ENCODE data around the gene CDKL2. TPM values are rescaled to one million over a fixed set of nuclear protein-coding genes. Genes with fewer than 3 reads are reported as not detected.
"Not testable (repeated sequence)": the region's sequence is repeated elsewhere in the genome, so short reads cannot be mapped to it uniquely, and the experiment has no call there.

The CDKL2 gene
- total RNA-seq, 1 donor from 2014 or later = 4.1 TPM

DNA sequence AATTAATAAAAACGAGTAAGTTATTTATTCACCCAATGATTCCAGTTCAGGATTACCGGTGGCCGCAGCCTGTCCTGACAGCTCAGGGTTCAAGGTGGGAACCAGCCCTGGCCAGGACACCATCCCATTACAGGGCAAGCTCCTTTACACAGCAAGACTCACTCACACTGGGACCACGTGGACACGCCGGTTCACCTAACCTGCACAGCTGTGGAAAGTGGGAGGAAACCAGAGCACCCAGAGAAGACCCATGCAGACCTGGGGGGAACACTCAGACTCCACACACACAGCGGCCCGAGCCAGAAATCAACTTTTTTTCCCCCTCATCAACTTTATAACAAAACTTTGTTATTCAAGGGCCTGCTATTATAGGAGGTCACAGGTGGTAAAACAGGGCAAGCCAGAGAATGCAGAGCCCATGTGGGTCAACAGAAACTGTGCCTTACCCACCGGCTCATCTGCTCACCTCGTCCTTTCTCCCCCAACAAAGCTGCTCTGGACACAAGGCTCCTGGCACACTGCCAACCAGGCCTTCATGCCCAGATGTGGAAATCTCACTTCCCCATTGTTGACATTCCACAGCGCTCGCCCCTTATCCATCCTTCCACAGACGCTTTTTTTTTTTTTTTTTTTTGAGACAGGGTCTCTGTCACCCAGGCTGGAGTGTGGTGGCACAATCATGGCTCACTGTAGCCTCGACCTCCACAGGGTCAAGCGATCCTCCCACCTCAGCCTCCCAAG, 82.5 kb downstream of the CDKL2 start:
- H3K27me3 ChIP-seq (ENCODE audit: control insufficient read depth, insufficient read depth, low read length) = no peaks in the 10 kb centered on the region
- H3K36me3 ChIP-seq (ENCODE audit: control insufficient read depth, insufficient read depth, low read length) = no peaks in the 10 kb centered on the region
- DNase-seq (ENCODE audit: low read depth) = no peak
- H3K4me3 ChIP-seq (ENCODE audit: low read depth, low read length) = no peak overlapping the region
- TF ChIP-seq, protein P1, sequence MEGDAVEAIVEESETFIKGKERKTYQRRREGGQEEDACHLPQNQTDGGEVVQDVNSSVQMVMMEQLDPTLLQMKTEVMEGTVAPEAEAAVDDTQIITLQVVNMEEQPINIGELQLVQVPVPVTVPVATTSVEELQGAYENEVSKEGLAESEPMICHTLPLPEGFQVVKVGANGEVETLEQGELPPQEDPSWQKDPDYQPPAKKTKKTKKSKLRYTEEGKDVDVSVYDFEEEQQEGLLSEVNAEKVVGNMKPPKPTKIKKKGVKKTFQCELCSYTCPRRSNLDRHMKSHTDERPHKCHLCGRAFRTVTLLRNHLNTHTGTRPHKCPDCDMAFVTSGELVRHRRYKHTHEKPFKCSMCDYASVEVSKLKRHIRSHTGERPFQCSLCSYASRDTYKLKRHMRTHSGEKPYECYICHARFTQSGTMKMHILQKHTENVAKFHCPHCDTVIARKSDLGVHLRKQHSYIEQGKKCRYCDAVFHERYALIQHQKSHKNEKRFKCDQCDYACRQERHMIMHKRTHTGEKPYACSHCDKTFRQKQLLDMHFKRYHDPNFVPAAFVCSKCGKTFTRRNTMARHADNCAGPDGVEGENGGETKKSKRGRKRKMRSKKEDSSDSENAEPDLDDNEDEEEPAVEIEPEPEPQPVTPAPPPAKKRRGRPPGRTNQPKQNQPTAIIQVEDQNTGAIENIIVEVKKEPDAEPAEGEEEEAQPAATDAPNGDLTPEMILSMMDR (IDR thresholded peaks at IDR 0.05; ENCODE audit: insufficient read depth, low read length, poor library complexity, severe bottlenecking) = no peak

DNA sequence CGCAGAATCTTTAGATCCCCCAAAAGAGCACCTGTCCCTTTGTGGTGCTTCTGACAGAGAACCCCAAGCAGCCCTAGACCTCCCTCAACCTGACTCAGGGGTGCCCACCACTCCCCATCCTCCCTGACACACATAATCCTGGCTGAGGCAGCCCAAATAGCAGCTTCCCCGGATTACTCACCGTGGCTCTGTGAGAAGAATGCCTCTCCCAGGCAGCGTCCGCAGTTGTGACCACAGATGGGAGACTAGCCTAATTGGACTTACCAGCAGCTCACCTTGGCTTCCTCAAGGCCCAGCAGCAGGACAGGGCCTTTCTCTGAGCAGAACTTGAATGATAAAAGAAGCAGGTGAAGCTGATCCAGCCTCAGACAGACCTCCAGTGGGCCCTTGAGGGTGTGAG, 84.8 kb downstream of the CDKL2 start:
- H3K4me3 ChIP-seq (ENCODE audit: low read depth, low read length) = no peak overlapping the region
- TF ChIP-seq, protein P1 (IDR thresholded peaks at IDR 0.05; ENCODE audit: insufficient read depth, low read length, poor library complexity, severe bottlenecking) = no peak
- DNase-seq (ENCODE audit: low read depth) = no peak
- H3K36me3 ChIP-seq (ENCODE audit: control insufficient read depth, insufficient read depth, low read length) = no peaks in the 10 kb centered on the region
- H3K27me3 ChIP-seq (ENCODE audit: control insufficient read depth, insufficient read depth, low read length) = no peaks in the 10 kb centered on the region

DNA sequence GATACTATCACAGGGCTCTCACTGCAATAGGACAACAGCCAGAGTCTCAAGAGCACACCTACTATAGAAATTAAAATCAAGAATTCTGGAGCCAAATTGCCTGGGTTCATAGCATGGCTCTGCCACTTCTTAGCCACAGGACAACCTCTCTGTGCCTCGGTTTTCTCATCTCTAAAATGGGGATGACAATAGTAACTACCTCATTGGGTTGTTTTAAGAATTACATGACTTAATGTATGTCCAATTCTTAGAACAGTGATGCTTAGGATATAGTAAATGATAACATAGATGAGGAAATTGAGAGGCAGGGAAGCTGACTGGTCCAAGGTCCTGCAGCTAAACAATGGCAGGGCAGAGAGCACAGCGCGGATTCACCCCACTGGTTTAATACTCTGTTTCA, 85.5 kb downstream of the CDKL2 start:
- Histone ChIP-seq H3K36me3 (ENCODE audit: control insufficient read depth, insufficient read depth, low read length) (no peaks in the 10 kb centered on the region), H3K27me3 (ENCODE audit: control insufficient read depth, insufficient read depth, low read length) (no peaks in the 10 kb centered on the region), H3K4me3 (ENCODE audit: low read depth, low read length) (no peak overlapping the region)
- TF ChIP-seq, protein P1 (IDR thresholded peaks at IDR 0.05; ENCODE audit: insufficient read depth, low read length, poor library complexity, severe bottlenecking) = no peak
- no peak for DNase-seq (ENCODE audit: low read depth)

DNA sequence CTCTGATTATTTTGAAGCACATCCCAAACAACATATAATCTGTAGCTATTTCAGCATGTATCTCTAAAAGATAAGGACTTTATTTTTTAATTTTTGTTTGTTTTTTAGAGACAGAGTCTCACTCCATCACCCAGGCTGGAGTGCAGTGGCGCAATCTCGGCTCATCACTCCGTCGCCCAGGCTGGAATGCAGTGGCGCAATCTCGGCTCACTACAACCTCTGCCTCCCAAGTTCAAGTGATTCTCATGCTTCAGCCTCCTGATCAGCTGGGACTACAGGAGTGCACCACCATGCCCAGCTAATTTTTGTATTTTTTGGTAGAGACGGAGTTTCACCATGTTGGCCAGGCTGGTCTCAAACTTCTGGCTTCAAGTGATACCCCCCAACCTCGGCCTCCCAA, 86.1 kb downstream of the CDKL2 start:
- not testable (repeated sequence) for DNase-seq (ENCODE audit: low read depth); H3K27me3 ChIP-seq (ENCODE audit: control insufficient read depth, insufficient read depth, low read length); H3K36me3 ChIP-seq (ENCODE audit: control insufficient read depth, insufficient read depth, low read length); H3K4me3 ChIP-seq (ENCODE audit: low read depth, low read length)

DNA sequence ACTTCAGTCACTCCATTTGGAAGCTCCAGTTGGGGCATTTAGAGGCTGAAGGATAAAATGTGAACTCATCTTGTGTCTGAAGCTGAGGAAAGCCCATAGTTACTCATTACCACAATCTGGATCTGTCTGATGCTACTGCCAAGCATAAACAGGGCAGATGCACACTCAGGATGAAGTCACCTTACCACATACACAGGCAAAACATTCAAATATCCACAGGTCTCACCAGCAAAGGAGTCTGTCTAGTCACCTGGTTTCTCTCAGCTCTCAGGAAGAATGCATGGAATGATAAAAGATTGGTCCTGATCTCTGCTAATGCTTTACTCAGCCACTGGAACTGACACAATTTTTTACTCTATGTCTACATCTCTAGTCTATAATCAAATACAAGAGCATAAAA, 87.5 kb downstream of the CDKL2 start:
- Histone ChIP-seq H3K36me3 (ENCODE audit: control insufficient read depth, insufficient read depth, low read length) (no peaks in the 10 kb centered on the region), H3K27me3 (ENCODE audit: control insufficient read depth, insufficient read depth, low read length) (no peaks in the 10 kb centered on the region), H3K4me3 (ENCODE audit: low read depth, low read length) (no peak overlapping the region)
- TF ChIP-seq, protein P1 (IDR thresholded peaks at IDR 0.05; ENCODE audit: insufficient read depth, low read length, poor library complexity, severe bottlenecking) = no peak
- DNase-seq (ENCODE audit: low read depth) = peak; percentile 97

DNA sequence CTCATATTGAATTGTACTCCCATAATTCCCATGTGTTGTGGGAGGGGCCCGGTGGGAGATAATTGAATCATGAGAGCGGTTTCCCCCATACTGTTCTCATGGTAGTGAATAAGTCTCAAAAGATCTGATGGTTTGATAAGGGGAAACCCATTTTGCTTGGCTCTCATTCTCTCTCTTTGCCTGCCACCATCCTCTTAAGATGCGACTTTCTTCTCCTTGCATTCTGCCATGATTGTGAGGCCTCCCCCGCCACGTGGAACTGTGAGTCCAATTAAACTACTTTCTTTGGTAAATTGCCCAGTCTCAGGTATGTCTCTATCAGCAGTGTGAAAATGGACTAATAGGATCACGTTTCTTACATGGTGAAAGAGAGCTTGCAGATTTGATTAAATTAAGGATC, 93.0 kb downstream of the CDKL2 start:
- H3K4me3 ChIP-seq (ENCODE audit: low read depth, low read length); H3K27me3 ChIP-seq (ENCODE audit: control insufficient read depth, insufficient read depth, low read length); DNase-seq (ENCODE audit: low read depth); H3K36me3 ChIP-seq (ENCODE audit: control insufficient read depth, insufficient read depth, low read length): not testable (repeated sequence)

DNA sequence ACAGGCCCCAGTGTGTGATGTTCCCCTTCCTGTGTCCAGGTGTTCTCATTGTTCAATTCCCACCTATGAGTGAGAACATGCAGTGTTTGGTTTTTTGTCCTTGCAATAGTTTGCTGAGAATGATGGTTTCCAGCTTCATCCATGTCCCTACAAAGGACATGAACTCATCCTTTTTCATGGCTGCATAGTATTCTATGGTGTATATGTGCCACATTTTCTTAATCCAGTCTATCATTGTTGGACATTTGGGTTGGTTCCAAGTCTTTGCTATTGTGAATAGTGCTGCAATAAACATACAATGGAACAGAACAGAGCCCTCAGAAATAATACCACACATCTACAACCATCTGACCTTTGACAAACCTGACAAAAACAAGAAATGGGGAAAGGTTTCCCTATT, 96.4 kb downstream of the CDKL2 start:
- not testable (repeated sequence) for DNase-seq (ENCODE audit: low read depth); H3K36me3 ChIP-seq (ENCODE audit: control insufficient read depth, insufficient read depth, low read length); H3K4me3 ChIP-seq (ENCODE audit: low read depth, low read length); H3K27me3 ChIP-seq (ENCODE audit: control insufficient read depth, insufficient read depth, low read length)

DNA sequence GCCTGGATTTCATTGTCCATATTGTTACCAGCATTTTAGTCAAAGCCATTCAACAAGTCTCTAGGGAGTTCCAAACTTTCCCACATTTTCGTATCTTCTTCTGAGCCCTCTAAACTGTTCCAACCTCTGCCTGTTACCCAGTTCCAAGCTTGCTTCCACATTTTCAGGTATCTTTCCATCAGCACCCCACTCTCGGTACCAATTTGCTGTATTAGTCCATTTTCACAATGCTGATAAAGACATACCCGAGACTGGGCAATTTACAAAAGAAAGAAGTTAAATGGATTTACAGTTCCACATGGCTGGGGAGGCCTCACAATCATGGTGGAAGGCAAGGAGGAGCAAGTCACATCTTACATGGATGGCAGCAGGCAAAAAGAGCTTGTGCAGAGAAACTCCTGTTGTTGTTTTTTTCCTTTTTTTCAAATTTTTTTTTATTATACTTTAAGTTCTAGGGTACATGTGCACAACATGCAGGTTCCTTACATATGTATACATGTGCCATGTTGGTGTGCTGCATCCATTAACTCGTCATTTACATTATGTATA, 96.9 kb downstream of the CDKL2 start:
- not testable (repeated sequence) for H3K36me3 ChIP-seq (ENCODE audit: control insufficient read depth, insufficient read depth, low read length); H3K4me3 ChIP-seq (ENCODE audit: low read depth, low read length); H3K27me3 ChIP-seq (ENCODE audit: control insufficient read depth, insufficient read depth, low read length); DNase-seq (ENCODE audit: low read depth)

DNA sequence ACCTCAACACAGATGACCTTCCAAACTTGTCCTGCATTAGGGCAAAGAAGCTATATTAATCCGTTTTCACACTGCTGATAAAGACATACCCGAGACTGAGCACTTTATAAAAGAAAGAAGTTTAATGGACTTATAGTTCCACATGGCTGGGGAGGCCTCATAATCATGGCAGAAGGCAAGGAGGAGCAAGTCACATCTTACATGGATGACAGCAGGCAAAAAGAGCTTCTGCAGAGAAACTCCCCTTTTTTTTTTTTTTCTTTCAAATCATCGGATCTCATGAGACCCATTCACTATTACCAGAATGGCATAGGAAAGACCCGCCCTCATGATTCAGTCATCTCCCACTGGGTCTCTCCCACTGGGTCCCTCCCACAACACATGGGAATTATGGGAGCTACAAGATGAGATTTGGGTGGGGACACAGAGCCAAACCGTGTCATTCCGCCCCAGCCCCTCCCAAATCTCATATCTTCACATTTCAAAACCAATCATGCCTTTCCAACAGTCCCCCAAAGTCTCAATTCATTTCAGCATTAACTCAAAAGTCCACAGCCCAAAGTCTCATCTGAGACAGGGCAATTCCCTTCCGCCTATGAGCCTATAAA, 98.7 kb downstream of the CDKL2 start:
- not testable (repeated sequence) for H3K4me3 ChIP-seq (ENCODE audit: low read depth, low read length); H3K27me3 ChIP-seq (ENCODE audit: control insufficient read depth, insufficient read depth, low read length); H3K36me3 ChIP-seq (ENCODE audit: control insufficient read depth, insufficient read depth, low read length); DNase-seq (ENCODE audit: low read depth)
